Measurements from ENCODE around the gene ZHX3. TPM values are rescaled to one million over a fixed set of nuclear protein-coding genes. Genes with fewer than 3 reads are reported as not detected.

The ZHX3 gene
- total RNA-seq, 2 donors from 2014 or later: 19.9 to 25.6 TPM

GRCh38 chr20:41347523-41348429 is 30.2 kb upstream of the ZHX3 start:
- intact Hi-C loops (cut with DNase I): no loop called here
- Histone ChIP-seq H3K9me3 (no peaks in the 10 kb centered on the region), H3K9ac (ENCODE audit: low read depth in 2 of 2, low read length in 2 of 2) (no peak overlapping the region), H3K4me1 (no peaks in the 10 kb centered on the region), H3K4me3 (no peak overlapping the region), H3K27ac (no peak overlapping the region), H3K27me3 (no peaks in the 10 kb centered on the region), H3K36me3 (no peaks in the 10 kb centered on the region)
- DNase-seq: no peak
- no peak for TF ChIP-seq CTCF (IDR thresholded peaks at IDR 0.05)

GRCh38 chr20:41345729-41346067 is 28.2 kb upstream of the ZHX3 start:
- no peak overlapping the region for H3K27ac ChIP-seq
- H3K4me3 ChIP-seq: no peak overlapping the region
- H3K27me3 ChIP-seq: no peaks in the 10 kb centered on the region
- TF ChIP-seq CTCF (IDR thresholded peaks at IDR 0.05): no peak
- H3K9ac ChIP-seq (ENCODE audit: low read depth in 2 of 2, low read length in 2 of 2): no peak overlapping the region
- intact Hi-C loops (cut with DNase I): no loop called here
- no peaks in the 10 kb centered on the region for H3K9me3 ChIP-seq
- no peaks in the 10 kb centered on the region for H3K4me1 ChIP-seq
- no peak for DNase-seq
- H3K36me3 ChIP-seq: no peaks in the 10 kb centered on the region

- Histone ChIP-seq H3K27me3 (no peaks in the 10 kb centered on the region), H3K27ac (no peak overlapping the region), H3K9me3 (no peaks in the 10 kb centered on the region), H3K36me3 (no peaks in the 10 kb centered on the region), H3K4me1 (no peaks in the 10 kb centered on the region), H3K9ac (ENCODE audit: low read depth in 2 of 2, low read length in 2 of 2) (no peak overlapping the region), H3K4me3 (no peak overlapping the region)
- intact Hi-C loops (cut with DNase I): loop anchor here (5.0 kb wide), 1 partner anchor 67 kb away; no protein-coding TSS in a partner anchor
- DNase-seq: no peak
- TF ChIP-seq CTCF (IDR thresholded peaks at IDR 0.05): no peak
These were observed 27.6 kb upstream of the ZHX3 start for GRCh38 chr20:41344938-41345728.

GRCh38 chr20:41344477-41344876 is 26.9 kb upstream of the ZHX3 start:
- H3K9ac ChIP-seq (ENCODE audit: low read depth in 2 of 2, low read length in 2 of 2): no peak overlapping the region

More at GRCh38 chr20:41344477-41344876, 26.9 kb upstream of the ZHX3 start:
- H3K27me3 ChIP-seq: no peaks in the 10 kb centered on the region
- no peaks in the 10 kb centered on the region for H3K36me3 ChIP-seq
- no peak for TF ChIP-seq CTCF (IDR thresholded peaks at IDR 0.05)
- no peak overlapping the region for H3K4me3 ChIP-seq
- no peak for DNase-seq
- intact Hi-C loops (cut with DNase I): loop anchor here (5.0 kb wide), 1 partner anchor 68 kb away; no protein-coding TSS in a partner anchor
- no peak overlapping the region for H3K27ac ChIP-seq
- H3K4me1 ChIP-seq: no peaks in the 10 kb centered on the region
- no peaks in the 10 kb centered on the region for H3K9me3 ChIP-seq

Measured in colonic mucosa (tissue), 4 donors.